Measurements from ENCODE around the gene ECT2.
"Not testable (repeated sequence)": the region's sequence is repeated elsewhere in the genome, so short reads cannot be mapped to it uniquely, and the experiment has no call there.

Gene ECT2

DNA sequence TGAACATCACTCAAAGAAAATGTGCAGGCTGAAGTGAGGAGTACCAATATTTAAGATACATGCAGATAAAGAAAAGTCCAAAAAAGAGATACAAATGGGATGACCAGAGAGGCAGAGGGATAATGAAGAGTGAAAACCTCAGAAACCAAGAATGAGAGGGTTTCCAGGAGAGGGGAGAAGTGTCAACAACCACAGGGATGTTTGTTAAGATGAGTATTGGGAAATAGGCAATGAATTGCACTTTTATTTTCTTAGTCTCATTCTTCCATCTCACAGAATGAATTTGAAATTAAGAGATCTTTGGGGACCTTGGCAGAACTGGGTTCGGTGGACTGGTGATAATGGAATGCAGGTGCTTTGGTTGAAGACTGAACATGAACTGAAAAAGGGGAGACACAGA lies 102.5 kb downstream of the ECT2 start:
- TF ChIP-seq, protein P1, sequence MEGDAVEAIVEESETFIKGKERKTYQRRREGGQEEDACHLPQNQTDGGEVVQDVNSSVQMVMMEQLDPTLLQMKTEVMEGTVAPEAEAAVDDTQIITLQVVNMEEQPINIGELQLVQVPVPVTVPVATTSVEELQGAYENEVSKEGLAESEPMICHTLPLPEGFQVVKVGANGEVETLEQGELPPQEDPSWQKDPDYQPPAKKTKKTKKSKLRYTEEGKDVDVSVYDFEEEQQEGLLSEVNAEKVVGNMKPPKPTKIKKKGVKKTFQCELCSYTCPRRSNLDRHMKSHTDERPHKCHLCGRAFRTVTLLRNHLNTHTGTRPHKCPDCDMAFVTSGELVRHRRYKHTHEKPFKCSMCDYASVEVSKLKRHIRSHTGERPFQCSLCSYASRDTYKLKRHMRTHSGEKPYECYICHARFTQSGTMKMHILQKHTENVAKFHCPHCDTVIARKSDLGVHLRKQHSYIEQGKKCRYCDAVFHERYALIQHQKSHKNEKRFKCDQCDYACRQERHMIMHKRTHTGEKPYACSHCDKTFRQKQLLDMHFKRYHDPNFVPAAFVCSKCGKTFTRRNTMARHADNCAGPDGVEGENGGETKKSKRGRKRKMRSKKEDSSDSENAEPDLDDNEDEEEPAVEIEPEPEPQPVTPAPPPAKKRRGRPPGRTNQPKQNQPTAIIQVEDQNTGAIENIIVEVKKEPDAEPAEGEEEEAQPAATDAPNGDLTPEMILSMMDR (IDR thresholded peaks at IDR 0.05; ENCODE audit: control insufficient read depth, extremely low read depth, insufficient read depth): no peak
- H3K4me3 ChIP-seq (ENCODE audit: low read depth, low read length): no peak overlapping the region
- DNase-seq (ENCODE audit: low read depth): no peak

DNA sequence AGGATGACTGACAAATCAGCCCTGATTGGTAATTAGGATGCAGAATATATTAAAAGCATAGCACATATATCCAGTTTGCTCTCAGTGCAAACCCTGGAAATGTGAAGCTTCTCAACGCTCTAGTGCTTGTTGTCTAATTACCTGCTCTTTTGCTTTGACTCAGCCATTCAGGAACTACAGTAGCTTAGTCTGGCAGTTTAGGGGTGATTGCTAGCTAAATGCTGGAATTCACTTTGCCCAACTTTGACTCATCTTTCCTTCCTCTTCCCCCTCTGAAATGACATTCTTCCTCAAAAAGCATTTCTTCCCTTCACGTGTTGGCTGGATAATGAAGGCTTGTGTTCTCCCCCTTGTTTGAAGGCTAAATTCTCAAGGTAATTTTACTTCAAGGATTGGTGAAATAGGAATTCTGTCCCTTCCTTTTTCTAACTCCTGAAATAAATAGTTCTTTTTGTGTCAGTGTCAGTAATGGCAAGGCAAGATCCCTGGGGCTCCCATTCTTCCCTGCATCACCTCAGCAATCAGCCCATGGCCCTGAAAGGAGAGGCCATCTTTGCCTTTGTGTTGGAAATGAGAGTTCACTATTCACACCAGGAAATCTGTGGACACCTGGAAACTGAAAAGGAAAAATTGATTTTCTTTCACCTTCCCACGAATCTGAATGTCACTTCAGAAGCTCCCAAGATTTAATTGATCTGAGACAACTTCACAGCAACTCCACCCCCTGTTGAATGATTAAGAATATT lies 103.6 kb downstream of the ECT2 start:
- DNase-seq (ENCODE audit: low read depth): no peak
- TF ChIP-seq, protein P1 (IDR thresholded peaks at IDR 0.05; ENCODE audit: control insufficient read depth, extremely low read depth, insufficient read depth): no peak
- H3K4me3 ChIP-seq (ENCODE audit: low read depth, low read length): no peak overlapping the region

DNA sequence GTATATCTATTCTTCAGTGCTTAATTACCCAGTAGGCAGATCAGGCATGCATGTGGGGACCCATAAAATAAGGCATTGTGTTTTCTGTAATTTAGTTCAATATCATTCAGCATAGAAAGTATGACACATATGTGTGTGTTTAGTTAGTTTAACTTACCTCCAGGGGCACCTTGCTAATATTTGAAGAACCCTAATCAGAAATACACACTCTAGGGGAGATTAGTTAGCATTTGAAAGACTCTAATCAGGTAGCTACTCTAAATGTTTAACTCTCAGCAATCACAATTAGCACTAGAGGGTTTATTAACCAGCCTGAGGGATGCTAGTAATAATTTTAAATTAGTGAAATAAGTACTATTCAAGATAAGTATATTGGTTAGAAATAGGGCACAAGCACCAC lies 104.5 kb downstream of the ECT2 start:
- no peak overlapping the region for H3K4me3 ChIP-seq (ENCODE audit: low read depth, low read length)
- no peak for DNase-seq (ENCODE audit: low read depth)
- TF ChIP-seq, protein P1 (IDR thresholded peaks at IDR 0.05; ENCODE audit: control insufficient read depth, extremely low read depth, insufficient read depth): no peak

DNA sequence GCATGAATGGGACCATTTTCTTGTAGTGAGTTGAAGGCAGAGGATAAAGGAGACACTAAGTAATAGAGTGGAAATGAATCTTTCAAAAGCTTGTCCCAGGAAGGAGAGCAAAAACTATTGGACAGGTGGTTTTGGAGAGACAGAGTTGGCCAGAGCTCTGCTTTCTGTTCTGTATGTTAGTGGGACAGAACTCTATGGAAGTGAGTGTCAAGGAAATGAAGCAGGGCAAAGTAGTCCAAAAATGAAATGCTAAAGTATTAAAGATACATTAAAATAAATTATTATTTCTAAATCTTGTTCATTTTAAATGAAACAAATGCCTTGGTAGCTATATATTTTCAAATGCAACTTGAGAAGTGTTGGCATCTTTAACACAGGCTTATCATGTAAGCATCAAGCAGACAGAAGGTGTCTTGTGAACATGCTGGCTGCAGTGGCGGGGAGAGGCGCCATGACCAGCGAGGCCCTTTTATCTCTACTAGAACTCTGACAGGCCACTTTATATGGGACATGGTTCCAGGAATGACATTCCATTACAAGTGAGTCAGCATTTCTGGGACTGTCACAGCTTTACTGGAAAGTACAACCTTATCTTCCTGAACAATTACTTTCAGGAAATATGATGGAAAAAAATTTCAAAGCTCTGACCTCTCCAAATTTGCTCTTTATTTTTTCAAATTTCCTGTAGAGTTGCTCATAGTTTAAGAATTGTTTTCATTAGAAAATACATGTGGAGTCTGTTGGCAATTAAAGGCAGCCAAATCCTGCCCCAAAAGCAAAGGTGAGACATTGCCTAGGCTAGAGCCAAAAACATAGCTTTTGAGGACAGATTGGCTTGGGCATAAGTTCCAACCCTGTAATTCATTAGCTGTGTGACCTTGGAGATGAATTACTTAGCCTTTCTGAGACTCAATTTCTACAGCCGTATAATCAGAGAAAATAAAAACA lies 106.5 kb downstream of the ECT2 start:
- peak; percentile 31 for DNase-seq (ENCODE audit: low read depth)

DNA sequence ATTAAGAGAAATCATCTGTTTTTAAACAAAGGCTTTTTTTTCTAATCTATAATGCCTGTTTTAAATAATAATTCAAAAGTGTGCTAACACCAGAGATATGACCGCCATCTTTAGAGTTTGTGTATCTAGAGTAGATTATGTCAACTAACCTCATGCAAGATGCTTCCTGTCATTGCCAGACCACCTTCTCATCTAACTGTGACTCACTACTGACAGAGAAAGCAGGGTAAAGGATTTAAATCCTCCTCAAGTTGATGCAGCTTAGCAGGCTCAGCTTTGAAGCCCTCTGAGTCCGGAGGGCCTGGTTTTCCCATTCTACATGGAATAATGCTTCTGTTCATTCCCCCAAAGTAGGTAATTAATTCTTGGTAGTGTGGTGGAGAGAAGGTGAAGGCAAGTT lies 108.5 kb downstream of the ECT2 start:
- no peak overlapping the region for H3K4me3 ChIP-seq (ENCODE audit: low read depth, low read length)
- no peak for DNase-seq (ENCODE audit: low read depth)
- TF ChIP-seq, protein P1 (IDR thresholded peaks at IDR 0.05; ENCODE audit: control insufficient read depth, extremely low read depth, insufficient read depth): no peak

More for the DNA sequence above, 106.5 kb downstream of the ECT2 start:
- H3K4me3 ChIP-seq (ENCODE audit: low read depth, low read length): no peak overlapping the region
- TF ChIP-seq, protein P1 (IDR thresholded peaks at IDR 0.05; ENCODE audit: control insufficient read depth, extremely low read depth, insufficient read depth): no peak

DNA sequence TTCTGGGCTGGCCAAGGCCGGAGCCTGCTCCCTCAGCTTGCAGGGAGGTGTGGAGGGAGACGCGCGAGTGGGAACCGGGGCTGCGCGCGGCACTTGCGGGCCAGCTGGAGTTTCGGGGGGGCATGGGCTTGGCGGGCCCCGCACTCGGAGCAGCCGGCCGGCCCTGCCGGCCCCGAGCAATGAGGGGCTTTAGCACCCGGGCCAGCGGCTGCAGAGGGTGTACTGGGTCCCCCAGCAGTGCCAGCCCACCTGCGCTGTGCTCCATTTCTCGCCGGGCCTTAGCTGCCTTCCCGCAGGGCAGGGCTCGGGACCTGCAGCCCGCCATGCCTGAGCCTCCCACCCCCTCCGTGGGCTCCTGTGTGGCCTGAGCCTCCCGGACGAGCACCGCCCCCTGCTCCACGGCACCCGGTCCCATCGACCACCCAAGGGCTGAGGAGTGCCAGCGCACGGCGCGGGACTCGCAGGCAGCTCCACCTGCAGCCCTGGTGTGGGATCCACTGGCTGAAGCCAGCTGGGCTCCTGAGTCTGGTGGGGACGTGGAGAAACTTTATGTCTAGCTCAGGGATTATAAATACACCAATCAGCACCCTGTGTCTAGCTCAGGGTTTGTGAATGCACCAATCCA lies 116.3 kb downstream of the ECT2 start:
- not testable (repeated sequence) for DNase-seq (ENCODE audit: low read depth); H3K4me3 ChIP-seq (ENCODE audit: low read depth, low read length)

Data from LNCaP clone FGC (cell line).